Lung (tissue), 12 donors: ENCODE measurements around the gene GIT2. TPM values are rescaled to one million over a fixed set of nuclear protein-coding genes. Genes with fewer than 3 reads are reported as not detected.

ENCODE experiments used
- ATAC-seq: fragments of 200-7000 bp; cut with Tn5 transposase; one replicate; pipeline ENCODE4 v1.9.1; 2020; ENCODE audit warnings: moderate number of reproducible peaks; ENCODE audit not compliant: insufficient read depth, low FRiP score
- DNase-seq, 3 donors: peaks; one replicate each; pipeline ENCODE4 v3.0.0-alpha.2; 2013 to 2017
- H3K27ac ChIP-seq, 2 donors: one replicate each; pipeline ENCODE4 v1.5.1; 2013; ENCODE audit warnings: mild to moderate bottlenecking in 2 of 2, moderate library complexity in 2 of 2, control low read depth in 1 of 2, inconsistent platforms in 1 of 2, low read depth in 1 of 2, low read length in 1 of 2
- H3K27me3 ChIP-seq, 3 donors: one replicate each; pipeline ENCODE4 v1.5.1; 2013; ENCODE audit warnings: low read length in 2 of 3; ENCODE audit not compliant: control insufficient read depth in 3 of 3, insufficient read depth in 3 of 3
- H3K36me3 ChIP-seq, 4 donors: one replicate each; pipeline ENCODE4 v1.5.1; 2013; ENCODE audit warnings: low read length in 4 of 4, mild to moderate bottlenecking in 1 of 4, moderate library complexity in 1 of 4; ENCODE audit not compliant: control insufficient read depth in 4 of 4, insufficient read depth in 4 of 4
- H3K4me1 ChIP-seq, 5 donors: one replicate each; pipeline ENCODE4 v1.5.1; 2013; ENCODE audit warnings: low read length in 5 of 5, mild to moderate bottlenecking in 2 of 5, moderate library complexity in 1 of 5; ENCODE audit not compliant: control insufficient read depth in 5 of 5, insufficient read depth in 5 of 5
- H3K4me3 ChIP-seq: one replicate; pipeline ENCODE4 v1.5.1; 2013; ENCODE audit warnings: mild to moderate bottlenecking, control low read depth, moderate library complexity
- H3K9ac ChIP-seq, 2 donors: one replicate each; pipeline ENCODE4 v1.5.1; 2013; ENCODE audit warnings: low read length in 2 of 2, control low read depth in 1 of 2; ENCODE audit not compliant: insufficient read depth in 1 of 2
- H3K9me3 ChIP-seq, 4 donors: one replicate each; pipeline ENCODE4 v1.5.1; 2013; ENCODE audit warnings: low read length in 3 of 4, mild to moderate bottlenecking in 1 of 4, moderate library complexity in 1 of 4; ENCODE audit not compliant: control insufficient read depth in 4 of 4, insufficient read depth in 3 of 4
- CTCF ChIP-seq: IDR thresholded peaks from 2 replicates; pipeline ENCODE4 v1.5.1; 2012; ENCODE audit warnings: mild to moderate bottlenecking; ENCODE audit errors: control extremely low read depth, extremely low read depth
- WGBS, 2 donors: extraction: QIAGEN DNeasy Blood & Tissue Kit; methylation state at CpG; one replicate each; pipeline ENCODE4 v1.1.7; 2013; 5-methylcytosine and 5-hydroxymethylcytosine counted together
- polyA plus RNA-seq, 2 donors: library from polyadenylated mRNA; stranded (reverse); fragments of 200-250 nt; gene quantifications; one replicate each; pipeline ENCODE4 v1.2.1, GENCODE V29; 2013
- total RNA-seq, 2 donors: library from RNA; depleted of rRNA in 1 of 2; stranded (reverse); fragments of >200 nt in 1 of 2; gene quantifications; one replicate each; pipeline ENCODE4 v1.2.1, GENCODE V29; 2014 to 2021
- donor health status: control.
- donor health status: control.
- donor health status: Bipolar disorder and iron deficiency.
- donor health status: healthy.
- donor health status: DM: yes; HTN: yes; CAD: no.

The GIT2 gene
- total and polyA plus RNA-seq, 4 donors, result 13.5 to 75.8 (median 40.1) TPM

GRCh38 chr12:109951751-109952150, 44.4 kb downstream of the GIT2 start:
- H3K4me1 ChIP-seq, result peaks cover 3 to 25% (median 23%) of the 10 kb centered on the region in 5 donors
- no peaks in the 10 kb centered on the region for H3K9me3 ChIP-seq
- DNase-seq, result no peak
- ATAC-seq, result no peak
- H3K9ac ChIP-seq, result no peak overlapping the region
- no peak overlapping the region for H3K4me3 ChIP-seq
- H3K27ac ChIP-seq, result peak overlapping the region in 1 of 2 donors; percentile 74
- TF ChIP-seq CTCF, result no peak
- H3K36me3 ChIP-seq, result peaks cover 10 to 42% (median 41%) of the 10 kb centered on the region in 4 donors
- H3K27me3 ChIP-seq, result no peaks in the 10 kb centered on the region
- 90 to 91% methylated on average over 7 of the region's 7 CpGs for WGBS, 2 donors

- H3K9me3 ChIP-seq, result no peaks in the 10 kb centered on the region
- peak overlapping the region in 1 of 2 donors; percentile 74 for H3K27ac ChIP-seq
- no peak for TF ChIP-seq CTCF
- DNase-seq, result no peak
- H3K4me3 ChIP-seq, result no peak overlapping the region
- 78 to 90% methylated on average over 5 of the region's 5 CpGs for WGBS, 2 donors
- peaks cover 3 to 26% (median 25%) of the 10 kb centered on the region in 5 donors for H3K4me1 ChIP-seq
- ATAC-seq, result no peak
- H3K9ac ChIP-seq, result no peak overlapping the region
- peaks cover 10 to 46% (median 42%) of the 10 kb centered on the region in 4 donors for H3K36me3 ChIP-seq
- H3K27me3 ChIP-seq, result no peaks in the 10 kb centered on the region
Observed at GRCh38 chr12:109951136-109951535, 45.0 kb downstream of the GIT2 start.

- DNase-seq, result no peak
- Histone ChIP-seq H3K27me3 (no peaks in the 10 kb centered on the region), H3K4me1 (peaks cover 3 to 26% (median 25%) of the 10 kb centered on the region in 5 donors), H3K36me3 (peaks cover 10 to 46% (median 41%) of the 10 kb centered on the region in 4 donors), H3K9ac (no peak overlapping the region), H3K9me3 (no peaks in the 10 kb centered on the region), H3K27ac (peak overlapping the region; percentile 20 to 74), H3K4me3 (no peak overlapping the region)
- TF ChIP-seq CTCF, result no peak
- no peak for ATAC-seq
Observed at GRCh38 chr12:109950625-109951024, 45.5 kb downstream of the GIT2 start.

GRCh38 chr12:109949089-109949488, 47.1 kb downstream of the GIT2 start:
- DNase-seq (peak; percentile 69 to 87 (median 85)), ATAC-seq (no peak)
- Histone ChIP-seq H3K36me3 (peaks cover 10 to 46% (median 42%) of the 10 kb centered on the region in 4 donors), H3K4me3 (no peak overlapping the region), H3K27me3 (no peaks in the 10 kb centered on the region), H3K27ac (peak overlapping the region in 1 of 2 donors; percentile 82), H3K9ac (no peak overlapping the region), H3K9me3 (peaks cover 0 to 2% (median 0%) of the 10 kb centered on the region in 4 donors), H3K4me1 (peaks cover 3 to 34% (median 26%) of the 10 kb centered on the region in 5 donors)
- TF ChIP-seq CTCF, result no peak
- WGBS, 2 donors, result 63 to 78% methylated on average over 1 of the region's 1 CpG
